Hippocampal formation (tissue), 2 donors: ENCODE results near the gene EDDM3A.

ENCODE experiments used
- DNase-seq, 2 donors: peaks; one replicate each; lab custom pipeline; 2025; lab: John Stamatoyannopoulos, UW

EDDM3A gene

DNA sequence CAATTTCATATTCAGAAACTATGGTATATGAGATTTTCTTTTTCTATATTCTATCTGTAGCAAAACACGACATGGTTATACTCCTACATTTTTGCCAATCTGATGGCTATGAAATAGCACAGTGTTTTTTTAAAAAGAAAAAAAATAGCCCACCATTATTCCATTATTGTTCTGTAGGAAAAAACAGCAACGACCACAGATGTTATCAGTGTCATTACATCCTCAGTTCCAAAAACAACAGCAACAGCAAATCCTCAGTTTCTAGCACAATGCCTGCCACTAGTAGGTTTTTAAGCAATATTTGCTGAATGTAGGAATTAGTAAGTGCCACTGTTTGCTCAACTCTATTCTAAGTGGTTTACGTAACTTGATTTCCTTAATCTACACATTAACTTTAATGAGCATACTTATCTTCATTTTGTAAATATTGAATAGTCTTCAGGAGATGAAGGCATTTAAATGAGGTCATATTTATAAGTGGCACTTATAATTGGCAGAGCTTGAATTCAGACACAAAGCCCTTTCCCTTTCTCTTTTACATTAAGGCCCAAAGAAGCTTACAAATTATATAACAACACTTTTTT, 43.6 kb downstream of the EDDM3A start:
- no peak for DNase-seq

- DNase-seq: no peak
Observed at GRCh38 chr14:20790464-20791116, 44.9 kb downstream of the EDDM3A start.

GRCh38 chr14:20791187-20791586, 45.5 kb downstream of the EDDM3A start:
- DNase-seq: no peak

GRCh38 chr14:20791597-20791996, 45.9 kb downstream of the EDDM3A start:
- DNase-seq: no peak

GRCh38 chr14:20792556-20792955, 46.9 kb downstream of the EDDM3A start:
- DNase-seq: no peak

GRCh38 chr14:20794644-20795369, 49.1 kb downstream of the EDDM3A start:
- DNase-seq: no peak

DNA sequence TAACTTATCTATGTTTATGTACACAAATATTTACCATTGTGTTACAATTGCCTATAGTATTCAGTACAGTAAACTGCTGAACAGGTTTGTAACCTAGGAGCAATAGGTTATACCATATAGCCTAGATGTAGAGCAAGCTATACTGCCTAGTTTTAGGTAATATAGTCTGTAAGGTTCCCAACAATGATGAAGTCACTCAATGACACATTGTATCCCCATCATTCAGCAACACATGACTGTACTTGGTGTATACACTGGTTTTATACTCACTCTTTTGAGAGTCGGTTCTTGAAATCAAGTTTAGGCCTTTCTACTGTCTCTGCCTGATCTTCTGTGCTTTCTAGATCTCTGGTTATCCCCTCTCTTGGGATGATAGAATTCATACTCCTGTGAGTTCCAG, 51.5 kb downstream of the EDDM3A start:
- no peak for DNase-seq
